Measurements from ENCODE around the gene OPN4. TPM values are rescaled to one million over a fixed set of nuclear protein-coding genes. Genes with fewer than 3 reads are reported as not detected.

OPN4 gene
- total and polyA plus RNA-seq, 2 of the 8 experiments (the other 6 are each of a cell fraction or from before 2014, with no cell fraction given) = not detected

DNA sequence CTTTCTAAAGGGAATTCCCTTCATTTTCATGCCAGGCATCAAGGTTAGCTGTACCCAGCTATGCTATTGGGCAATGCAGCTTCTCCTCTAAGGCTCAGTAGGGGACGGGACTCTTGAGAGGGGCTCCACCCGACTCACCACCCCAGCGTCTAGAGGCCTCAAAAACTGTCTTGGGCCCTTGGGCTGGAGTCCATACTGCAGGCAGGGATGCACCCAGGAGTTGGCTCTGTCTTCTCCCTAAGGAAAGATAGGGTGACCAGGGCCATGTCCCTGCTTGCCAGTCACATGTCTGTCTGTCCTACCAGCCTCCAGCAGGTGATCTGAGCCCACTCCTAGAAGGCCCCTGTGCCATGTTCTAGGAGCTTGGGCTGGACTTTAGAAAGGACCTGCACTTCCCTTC is 1.2 kb downstream of the OPN4 start (continued):
- TF ChIP-seq POU5F1 (IDR thresholded peaks at IDR 0.05; ENCODE audit: low read depth, low read length) (no peak), SP2 (IDR thresholded peaks at IDR 0.05; ENCODE audit: low read length) (no peak), TEAD4 (IDR thresholded peaks at IDR 0.05; ENCODE audit: low read depth, low read length) (no peak)
- TF ChIP-seq, protein P1, sequence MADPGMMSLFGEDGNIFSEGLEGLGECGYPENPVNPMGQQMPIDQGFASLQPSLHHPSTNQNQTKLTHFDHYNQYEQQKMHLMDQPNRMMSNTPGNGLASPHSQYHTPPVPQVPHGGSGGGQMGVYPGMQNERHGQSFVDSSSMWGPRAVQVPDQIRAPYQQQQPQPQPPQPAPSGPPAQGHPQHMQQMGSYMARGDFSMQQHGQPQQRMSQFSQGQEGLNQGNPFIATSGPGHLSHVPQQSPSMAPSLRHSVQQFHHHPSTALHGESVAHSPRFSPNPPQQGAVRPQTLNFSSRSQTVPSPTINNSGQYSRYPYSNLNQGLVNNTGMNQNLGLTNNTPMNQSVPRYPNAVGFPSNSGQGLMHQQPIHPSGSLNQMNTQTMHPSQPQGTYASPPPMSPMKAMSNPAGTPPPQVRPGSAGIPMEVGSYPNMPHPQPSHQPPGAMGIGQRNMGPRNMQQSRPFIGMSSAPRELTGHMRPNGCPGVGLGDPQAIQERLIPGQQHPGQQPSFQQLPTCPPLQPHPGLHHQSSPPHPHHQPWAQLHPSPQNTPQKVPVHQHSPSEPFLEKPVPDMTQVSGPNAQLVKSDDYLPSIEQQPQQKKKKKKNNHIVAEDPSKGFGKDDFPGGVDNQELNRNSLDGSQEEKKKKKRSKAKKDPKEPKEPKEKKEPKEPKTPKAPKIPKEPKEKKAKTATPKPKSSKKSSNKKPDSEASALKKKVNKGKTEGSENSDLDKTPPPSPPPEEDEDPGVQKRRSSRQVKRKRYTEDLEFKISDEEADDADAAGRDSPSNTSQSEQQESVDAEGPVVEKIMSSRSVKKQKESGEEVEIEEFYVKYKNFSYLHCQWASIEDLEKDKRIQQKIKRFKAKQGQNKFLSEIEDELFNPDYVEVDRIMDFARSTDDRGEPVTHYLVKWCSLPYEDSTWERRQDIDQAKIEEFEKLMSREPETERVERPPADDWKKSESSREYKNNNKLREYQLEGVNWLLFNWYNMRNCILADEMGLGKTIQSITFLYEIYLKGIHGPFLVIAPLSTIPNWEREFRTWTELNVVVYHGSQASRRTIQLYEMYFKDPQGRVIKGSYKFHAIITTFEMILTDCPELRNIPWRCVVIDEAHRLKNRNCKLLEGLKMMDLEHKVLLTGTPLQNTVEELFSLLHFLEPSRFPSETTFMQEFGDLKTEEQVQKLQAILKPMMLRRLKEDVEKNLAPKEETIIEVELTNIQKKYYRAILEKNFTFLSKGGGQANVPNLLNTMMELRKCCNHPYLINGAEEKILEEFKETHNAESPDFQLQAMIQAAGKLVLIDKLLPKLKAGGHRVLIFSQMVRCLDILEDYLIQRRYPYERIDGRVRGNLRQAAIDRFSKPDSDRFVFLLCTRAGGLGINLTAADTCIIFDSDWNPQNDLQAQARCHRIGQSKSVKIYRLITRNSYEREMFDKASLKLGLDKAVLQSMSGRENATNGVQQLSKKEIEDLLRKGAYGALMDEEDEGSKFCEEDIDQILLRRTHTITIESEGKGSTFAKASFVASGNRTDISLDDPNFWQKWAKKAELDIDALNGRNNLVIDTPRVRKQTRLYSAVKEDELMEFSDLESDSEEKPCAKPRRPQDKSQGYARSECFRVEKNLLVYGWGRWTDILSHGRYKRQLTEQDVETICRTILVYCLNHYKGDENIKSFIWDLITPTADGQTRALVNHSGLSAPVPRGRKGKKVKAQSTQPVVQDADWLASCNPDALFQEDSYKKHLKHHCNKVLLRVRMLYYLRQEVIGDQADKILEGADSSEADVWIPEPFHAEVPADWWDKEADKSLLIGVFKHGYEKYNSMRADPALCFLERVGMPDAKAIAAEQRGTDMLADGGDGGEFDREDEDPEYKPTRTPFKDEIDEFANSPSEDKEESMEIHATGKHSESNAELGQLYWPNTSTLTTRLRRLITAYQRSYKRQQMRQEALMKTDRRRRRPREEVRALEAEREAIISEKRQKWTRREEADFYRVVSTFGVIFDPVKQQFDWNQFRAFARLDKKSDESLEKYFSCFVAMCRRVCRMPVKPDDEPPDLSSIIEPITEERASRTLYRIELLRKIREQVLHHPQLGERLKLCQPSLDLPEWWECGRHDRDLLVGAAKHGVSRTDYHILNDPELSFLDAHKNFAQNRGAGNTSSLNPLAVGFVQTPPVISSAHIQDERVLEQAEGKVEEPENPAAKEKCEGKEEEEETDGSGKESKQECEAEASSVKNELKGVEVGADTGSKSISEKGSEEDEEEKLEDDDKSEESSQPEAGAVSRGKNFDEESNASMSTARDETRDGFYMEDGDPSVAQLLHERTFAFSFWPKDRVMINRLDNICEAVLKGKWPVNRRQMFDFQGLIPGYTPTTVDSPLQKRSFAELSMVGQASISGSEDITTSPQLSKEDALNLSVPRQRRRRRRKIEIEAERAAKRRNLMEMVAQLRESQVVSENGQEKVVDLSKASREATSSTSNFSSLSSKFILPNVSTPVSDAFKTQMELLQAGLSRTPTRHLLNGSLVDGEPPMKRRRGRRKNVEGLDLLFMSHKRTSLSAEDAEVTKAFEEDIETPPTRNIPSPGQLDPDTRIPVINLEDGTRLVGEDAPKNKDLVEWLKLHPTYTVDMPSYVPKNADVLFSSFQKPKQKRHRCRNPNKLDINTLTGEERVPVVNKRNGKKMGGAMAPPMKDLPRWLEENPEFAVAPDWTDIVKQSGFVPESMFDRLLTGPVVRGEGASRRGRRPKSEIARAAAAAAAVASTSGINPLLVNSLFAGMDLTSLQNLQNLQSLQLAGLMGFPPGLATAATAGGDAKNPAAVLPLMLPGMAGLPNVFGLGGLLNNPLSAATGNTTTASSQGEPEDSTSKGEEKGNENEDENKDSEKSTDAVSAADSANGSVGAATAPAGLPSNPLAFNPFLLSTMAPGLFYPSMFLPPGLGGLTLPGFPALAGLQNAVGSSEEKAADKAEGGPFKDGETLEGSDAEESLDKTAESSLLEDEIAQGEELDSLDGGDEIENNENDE (IDR thresholded peaks at IDR 0.05; ENCODE audit: insufficient replicate concordance, low read length) = no peak

Measured in H1 (cell line).